K562 (cell line): ENCODE data around the gene LIMCH1. TPM values are rescaled to one million over a fixed set of nuclear protein-coding genes. Genes with fewer than 3 reads are reported as not detected.

ENCODE experiments used
- ATAC-seq: fragments of 200-7000 bp; cut with Tn5 transposase; 3 replicates; pipeline ENCODE4 v1.9.1; 2020; ENCODE audit warnings: moderate library complexity
- BruUV-seq: library from RNA; stranded (reverse); fragments of 400-500 nt; replicated peaks from 2 replicates; lab custom pipeline; 2021; lab: Mats Ljungman, UMichigan
- CTCF ChIA-PET: fragments of 300-600 bp; formaldehyde crosslinking; extraction: SDS; loops from one replicate; lab custom pipeline; 2021; ENCODE audit warnings: low intra/inter-chr PET ratio; lab: Yijun Ruan, JAX
- POLR2A ChIA-PET: fragments of 300-600, 350-650 bp; sonication (Branson Sonifier 250); formaldehyde crosslinking; extraction: SDS; loops from one replicate; lab custom pipeline; 2021; ENCODE audit warnings: antibody characterized with exemption, inconsistent platforms; lab: Yijun Ruan, JAX
- DNase-seq, 4 experiments: peaks; one replicate each; pipeline versions ENCODE4 v3.0.0 to v3.0.0-alpha.2; 2011 to 2018; ENCODE audit warnings: low spot score in 3 of 4, mixed read lengths in 3 of 4; ENCODE audit errors: extremely low read depth in 1 of 4
- FAIRE-seq: peaks from 2 replicates; lab custom pipeline; 2011; peaks lifted over from hg19 to GRCh38; lab: Jason Lieb, UNC
- H2AFZ ChIP-seq: 2 replicates; pipeline ENCODE4 v1.6.0; 2011; ENCODE audit warnings: low read depth, low read length, control low read depth, inconsistent platforms
- H3K27ac ChIP-seq: fragments of 200-600 bp; 3 replicates; pipeline ENCODE4 v1.8.0; 2011; ENCODE audit warnings: low read depth, mild to moderate bottlenecking, control low read depth, inconsistent platforms, low read length, moderate library complexity, mixed read lengths; ENCODE audit errors: extremely low read depth
- H3K27me3 ChIP-seq, 2 experiments: fragments of 300-600 bp in 1 of 2; 2 replicates in 1 of 2; 3 replicates in 1 of 2; pipeline versions ENCODE4 v1.6.0 to v1.8.0; 2011; ENCODE audit warnings: inconsistent platforms in 2 of 2, low read length in 2 of 2, mild to moderate bottlenecking in 1 of 2, mixed read lengths in 1 of 2, moderate library complexity in 1 of 2; ENCODE audit not compliant: control insufficient read depth in 2 of 2, insufficient read depth in 2 of 2
- H3K36me3 ChIP-seq: fragments of 300-600 bp; 3 replicates; pipeline ENCODE4 v1.8.0; 2011; ENCODE audit warnings: mild to moderate bottlenecking, low read length, inconsistent platforms; ENCODE audit not compliant: control insufficient read depth, insufficient read depth
- H3K4me1 ChIP-seq, 2 experiments: fragments of 200-600 bp in 1 of 2; replicated peaks in 1 of 2; 2 replicates in 1 of 2; 3 replicates in 1 of 2; pipeline versions ENCODE4 v1.5.1 to v1.8.0; 2011; ENCODE audit warnings: inconsistent platforms in 2 of 2, low read length in 2 of 2, mild to moderate bottlenecking in 1 of 2, mixed read lengths in 1 of 2, moderate library complexity in 1 of 2; ENCODE audit not compliant: control insufficient read depth in 2 of 2, insufficient read depth in 2 of 2
- H3K4me2 ChIP-seq: 2 replicates; pipeline ENCODE4 v1.6.1; 2011; ENCODE audit warnings: low read length, control low read depth, inconsistent platforms, mixed read lengths; ENCODE audit not compliant: insufficient read depth
- H3K4me3 ChIP-seq: fragments of 200-600 bp; sonication (generic), shearing (Covaris generic); 2 replicates; pipeline ENCODE4 v1.5.1; 2016; ENCODE audit warnings: control low read depth, inconsistent platforms
- H3K79me2 ChIP-seq: fragments of 200-600 bp; 3 replicates; pipeline ENCODE4 v1.8.0; 2011; ENCODE audit warnings: low read length, inconsistent platforms; ENCODE audit not compliant: control insufficient read depth, insufficient read depth
- H3K9ac ChIP-seq, 2 experiments: 2 replicates each; pipeline versions ENCODE4 v1.6.0 to v1.6.1; 2011; ENCODE audit warnings: low read depth in 2 of 2, low read length in 2 of 2, control low read depth in 1 of 2, inconsistent platforms in 1 of 2, mild to moderate bottlenecking in 1 of 2, mixed read lengths in 1 of 2; ENCODE audit not compliant: insufficient read depth in 1 of 2
- H3K9me1 ChIP-seq: one replicate; pipeline ENCODE4 v1.6.0; 2011; ENCODE audit warnings: inconsistent platforms, mild to moderate bottlenecking, low read length, moderate library complexity; ENCODE audit not compliant: control insufficient read depth, insufficient read depth
- H3K9me3 ChIP-seq: replicated peaks from 2 replicates; pipeline ENCODE4 v1.5.1; 2011; ENCODE audit warnings: low read depth, low read length, inconsistent platforms; ENCODE audit not compliant: control insufficient read depth, insufficient read depth
- H4K20me1 ChIP-seq: replicated peaks from 2 replicates; pipeline ENCODE4 v1.6.1; 2011; ENCODE audit warnings: low read length, inconsistent platforms, mixed read lengths; ENCODE audit not compliant: control insufficient read depth, insufficient read depth
- AFF4 ChIP-seq: sonication (generic); formaldehyde crosslinking; IDR thresholded peaks from 2 replicates; pipeline ENCODE4 v1.8.0; 2023; ENCODE audit warnings: mild to moderate bottlenecking, missing genetic modification reagents
- BRF1 ChIP-seq: IDR thresholded peaks from 3 replicates; pipeline ENCODE4 v1.6.1; 2011; ENCODE audit warnings: borderline replicate concordance, mild to moderate bottlenecking; ENCODE audit not compliant: insufficient read length; ENCODE audit errors: extremely low read depth
- ELK1 ChIP-seq: sonication (generic); formaldehyde crosslinking; IDR thresholded peaks from 2 replicates; pipeline ENCODE4 v1.8.1; 2022; ENCODE audit warnings: missing genetic modification reagents
- HDAC6 ChIP-seq: IDR thresholded peaks from 2 replicates; pipeline ENCODE4 v1.6.1; 2012; ENCODE audit warnings: low read depth, mild to moderate bottlenecking, control low read depth, inconsistent platforms, low read length, moderate library complexity
- HDGF ChIP-seq: fragments of 450-650 bp; IDR thresholded peaks from 2 replicates; pipeline ENCODE4 v1.6.1; 2016
- HLTF ChIP-seq: fragments of 450-650 bp; IDR thresholded peaks from 2 replicates; pipeline ENCODE4 v1.6.1; 2016
- LCOR ChIP-seq: sonication (generic); formaldehyde crosslinking; IDR thresholded peaks from 2 replicates; pipeline ENCODE4 v1.8.0; 2022; ENCODE audit warnings: mild to moderate bottlenecking, missing genetic modification reagents
- NFYB ChIP-seq: IDR thresholded peaks from 2 replicates; pipeline ENCODE4 v1.6.1; 2011; ENCODE audit warnings: mild to moderate bottlenecking, moderate library complexity; ENCODE audit not compliant: insufficient read length; ENCODE audit errors: extremely low read depth
- SMARCA4 ChIP-seq: fragments of 450-650 bp; IDR thresholded peaks from 2 replicates; pipeline ENCODE4 v1.6.1; 2016
- THAP7 ChIP-seq: fragments of 250-450 bp; sonication (Bioruptor Pico); IDR thresholded peaks from 2 replicates; pipeline ENCODE4 v1.5.0; 2021
- ZBED1 ChIP-seq: IDR thresholded peaks from 2 replicates; pipeline ENCODE4 v1.6.1; 2014
- ZNF436 ChIP-seq: fragments of 250-450, 450-650 bp; sonication (Bioruptor Pico); formaldehyde crosslinking; IDR thresholded peaks from 2 replicates; pipeline ENCODE4 v1.7.0; 2020; ENCODE audit warnings: mild to moderate bottlenecking
- WGBS: fragments of 100-300 bp; shearing (Covaris generic); methylation state at CpG from one replicate; pipeline ENCODE4 v1.1.6; 2016; ENCODE audit warnings: low coverage, mixed read lengths; ENCODE audit not compliant: insufficient coverage; ENCODE audit errors: missing lambda C conversion rate; 5-methylcytosine and 5-hydroxymethylcytosine counted together
- in situ Hi-C: fragments of 300-500 bp; cut with MboI; formaldehyde crosslinking; loops from 4 replicates; pipeline ENCODE4 v1.15.0; 2018; ENCODE audit warnings: inconsistent platforms, mixed read lengths
- intact Hi-C: fragments of 100-400 bp; cut with micrococcal nuclease; formaldehyde crosslinking; loops from 2 replicates; pipeline ENCODE4 v1.14.2; 2022
- polyA plus RNA-seq, 8 experiments: library from polyadenylated mRNA; depleted of rRNA in 4 of 8; stranded (reverse) in 5 of 8; unstranded in 3 of 8; fragments of >200 nt; fragmentation: Nextera tagmentation in 2 of 8; fragmentation: Illumina TruSeq in 1 of 8; extraction: Ambion mirVana in 2 of 8; extraction: Trizol in 1 of 8; gene quantifications; 2 replicates each; pipeline versions ENCODE4 v1.2.1 to v1.2.3, GENCODE V29; 2011 to 2014; ENCODE audit warnings: inconsistent platforms in 1 of 8, missing spikeins in 1 of 8
- total RNA-seq, 7 experiments: library from RNA; depleted of rRNA in 6 of 7; stranded (reverse); fragments of >200 nt in 6 of 7; fragmentation: Illumina TruSeq in 2 of 7; extraction: Trizol in 2 of 7; gene quantifications; 2 replicates each; pipeline versions ENCODE4 v1.2.1 to v1.2.3, GENCODE V29; 2011 to 2021; ENCODE audit warnings: low replicate concordance in 1 of 7
- TF ChIP-seq, protein P1 (sequence below), 3 experiments: fragments of 200-800 bp in 1 of 3; sonication (Bioruptor generic) in 1 of 3; sonication (generic) in 1 of 3; formaldehyde crosslinking in 1 of 3; IDR thresholded peaks; 2 replicates each; pipeline versions ENCODE4 v1.6.1 to v1.8.0; 2016 to 2022; ENCODE audit warnings: mild to moderate bottlenecking in 2 of 3, missing compliant biosample characterization in 2 of 3, missing genetic modification characterization in 2 of 3, missing genetic modification reagents in 1 of 3
- TF ChIP-seq, protein P2 (sequence below), 2 experiments: IDR thresholded peaks; 2 replicates each; pipeline ENCODE4 v1.6.1; 2011; ENCODE audit warnings: borderline replicate concordance in 1 of 2, control low read depth in 1 of 2, low read depth in 1 of 2, low read length in 1 of 2, mild to moderate bottlenecking in 1 of 2, mixed read lengths in 1 of 2, moderate library complexity in 1 of 2; ENCODE audit not compliant: insufficient read depth in 1 of 2, insufficient read length in 1 of 2, poor library complexity in 1 of 2, severe bottlenecking in 1 of 2; ENCODE audit errors: extremely low read depth in 1 of 2

The LIMCH1 gene
- total and polyA plus RNA-seq, 9 of the 15 experiments (the other 6 are each of a cell fraction or from before 2014, with no cell fraction given), result 0.35 TPM; not detected in 8

- DNase-seq, result no peak
- POLR2A ChIA-PET, result interaction anchor here (1.2 kb wide), 1 partner anchor 14 kb away, joined by 4 read pairs; no protein-coding TSS in a partner anchor
- peaks cover 0 to 4% of the 10 kb centered on the region in 2 experiments; a peak in 1 of 5 replicates for H3K27me3 ChIP-seq
- in situ Hi-C loops, result no loop called here
- no peak for TF ChIP-seq LCOR (CRISPR knock-in tag)
- TF ChIP-seq SMARCA4, result no peak
- TF ChIP-seq ZNF436 (CRISPR knock-in tag), result no peak
- no peak for TF ChIP-seq ELK1 (CRISPR knock-in tag)
- TF ChIP-seq, protein P1, sequence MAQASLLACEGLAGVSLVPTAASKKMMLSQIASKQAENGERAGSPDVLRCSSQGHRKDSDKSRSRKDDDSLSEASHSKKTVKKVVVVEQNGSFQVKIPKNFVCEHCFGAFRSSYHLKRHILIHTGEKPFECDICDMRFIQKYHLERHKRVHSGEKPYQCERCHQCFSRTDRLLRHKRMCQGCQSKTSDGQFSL (CRISPR knock-in tag; IDR thresholded peaks at IDR 0.05), result no peak
- TF ChIP-seq, protein P1 (tag; IDR thresholded peaks at IDR 0.05), result no peak
- TF ChIP-seq HDGF, result no peak
- TF ChIP-seq ZBED1, result no peak
- TF ChIP-seq HDAC6, result no peak
- TF ChIP-seq BRF1, result no peak
- TF ChIP-seq, protein P2, sequence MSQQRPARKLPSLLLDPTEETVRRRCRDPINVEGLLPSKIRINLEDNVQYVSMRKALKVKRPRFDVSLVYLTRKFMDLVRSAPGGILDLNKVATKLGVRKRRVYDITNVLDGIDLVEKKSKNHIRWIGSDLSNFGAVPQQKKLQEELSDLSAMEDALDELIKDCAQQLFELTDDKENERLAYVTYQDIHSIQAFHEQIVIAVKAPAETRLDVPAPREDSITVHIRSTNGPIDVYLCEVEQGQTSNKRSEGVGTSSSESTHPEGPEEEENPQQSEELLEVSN (IDR thresholded peaks at IDR 0.05; ENCODE audit: borderline replicate concordance in 1 of 2, extremely low read depth in 1 of 2, insufficient read depth in 1 of 2, insufficient read length in 1 of 2, low read depth in 1 of 2, low read length in 1 of 2, poor library complexity in 1 of 2, severe bottlenecking in 1 of 2), result no peak
- no peak for TF ChIP-seq NFYB
- no peak for TF ChIP-seq THAP7
- no peak for TF ChIP-seq AFF4 (CRISPR knock-in tag)
- no peak for TF ChIP-seq HLTF
- TF ChIP-seq, all 486 proteins: peak for 0
- WGBS, result 2% methylated on average over 13 of the region's 16 CpGs
- BruUV-seq, result no TSS peak
- ATAC-seq, result no peak
- FAIRE-seq, result no peak
- Histone ChIP-seq H2AFZ (no peak overlapping the region), H3K4me3 (no peak overlapping the region), H4K20me1 (no peaks in the 10 kb centered on the region), H3K9me3 (no peaks in the 10 kb centered on the region), H3K36me3 (no peaks in the 10 kb centered on the region), H3K9ac (no peak overlapping the region), H3K4me1 (no peaks in the 10 kb centered on the region), H3K4me2 (no peak overlapping the region), H3K9me1 (no peaks in the 10 kb centered on the region), H3K27ac (no peak overlapping the region), H3K79me2 (no peaks in the 10 kb centered on the region)
- CTCF ChIA-PET, result no interaction called here
- intact Hi-C loops, result no loop called here
Observed at GRCh38 chr4:41619161-41619560, 81.2 kb downstream of the LIMCH1 start.
